OCI-LY1 (cell line): ENCODE measurements around the gene AMBRA1.

Experiments used
- EZH2 ChIP-seq: fragments of 200-600 bp; sonication (generic), shearing (Covaris generic); IDR thresholded peaks from 2 replicates; pipeline ENCODE4 v1.8.0; 2017; ENCODE audit warnings: borderline replicate concordance, mixed run types, mild to moderate bottlenecking, antibody characterized with exemption, low read length, moderate library complexity, mixed read lengths
- TF ChIP-seq, protein P1 (sequence below): fragments of 200-600 bp; sonication (generic), shearing (Covaris generic); IDR thresholded peaks from 2 replicates; pipeline ENCODE4 v1.5.1; 2017; ENCODE audit warnings: mild to moderate bottlenecking, antibody characterized with exemption, low read length, moderate library complexity, mixed read lengths

DNA sequence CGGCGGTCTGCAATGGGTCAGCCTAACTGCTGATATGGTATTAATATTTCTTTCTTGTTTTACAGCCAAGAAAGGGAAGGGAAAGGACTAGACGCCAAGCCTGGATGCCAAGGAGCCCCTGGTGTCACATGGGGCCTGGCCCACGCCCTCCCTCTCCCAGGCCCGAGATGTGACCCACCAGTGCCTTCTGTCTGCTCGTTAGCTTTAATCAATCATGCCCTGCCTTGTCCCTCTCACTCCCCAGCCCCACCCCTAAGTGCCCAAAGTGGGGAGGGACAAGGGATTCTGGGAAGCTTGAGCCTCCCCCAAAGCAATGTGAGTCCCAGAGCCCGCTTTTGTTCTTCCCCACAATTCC, 210.4 kb downstream of the AMBRA1 start:
- TF ChIP-seq, protein P1, sequence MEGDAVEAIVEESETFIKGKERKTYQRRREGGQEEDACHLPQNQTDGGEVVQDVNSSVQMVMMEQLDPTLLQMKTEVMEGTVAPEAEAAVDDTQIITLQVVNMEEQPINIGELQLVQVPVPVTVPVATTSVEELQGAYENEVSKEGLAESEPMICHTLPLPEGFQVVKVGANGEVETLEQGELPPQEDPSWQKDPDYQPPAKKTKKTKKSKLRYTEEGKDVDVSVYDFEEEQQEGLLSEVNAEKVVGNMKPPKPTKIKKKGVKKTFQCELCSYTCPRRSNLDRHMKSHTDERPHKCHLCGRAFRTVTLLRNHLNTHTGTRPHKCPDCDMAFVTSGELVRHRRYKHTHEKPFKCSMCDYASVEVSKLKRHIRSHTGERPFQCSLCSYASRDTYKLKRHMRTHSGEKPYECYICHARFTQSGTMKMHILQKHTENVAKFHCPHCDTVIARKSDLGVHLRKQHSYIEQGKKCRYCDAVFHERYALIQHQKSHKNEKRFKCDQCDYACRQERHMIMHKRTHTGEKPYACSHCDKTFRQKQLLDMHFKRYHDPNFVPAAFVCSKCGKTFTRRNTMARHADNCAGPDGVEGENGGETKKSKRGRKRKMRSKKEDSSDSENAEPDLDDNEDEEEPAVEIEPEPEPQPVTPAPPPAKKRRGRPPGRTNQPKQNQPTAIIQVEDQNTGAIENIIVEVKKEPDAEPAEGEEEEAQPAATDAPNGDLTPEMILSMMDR, result no peak
- TF ChIP-seq EZH2, result no peak
